Measurements from ENCODE around the gene SAMD13.

Gene SAMD13, protein sequence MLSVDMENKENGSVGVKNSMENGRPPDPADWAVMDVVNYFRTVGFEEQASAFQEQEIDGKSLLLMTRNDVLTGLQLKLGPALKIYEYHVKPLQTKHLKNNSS

DNA sequence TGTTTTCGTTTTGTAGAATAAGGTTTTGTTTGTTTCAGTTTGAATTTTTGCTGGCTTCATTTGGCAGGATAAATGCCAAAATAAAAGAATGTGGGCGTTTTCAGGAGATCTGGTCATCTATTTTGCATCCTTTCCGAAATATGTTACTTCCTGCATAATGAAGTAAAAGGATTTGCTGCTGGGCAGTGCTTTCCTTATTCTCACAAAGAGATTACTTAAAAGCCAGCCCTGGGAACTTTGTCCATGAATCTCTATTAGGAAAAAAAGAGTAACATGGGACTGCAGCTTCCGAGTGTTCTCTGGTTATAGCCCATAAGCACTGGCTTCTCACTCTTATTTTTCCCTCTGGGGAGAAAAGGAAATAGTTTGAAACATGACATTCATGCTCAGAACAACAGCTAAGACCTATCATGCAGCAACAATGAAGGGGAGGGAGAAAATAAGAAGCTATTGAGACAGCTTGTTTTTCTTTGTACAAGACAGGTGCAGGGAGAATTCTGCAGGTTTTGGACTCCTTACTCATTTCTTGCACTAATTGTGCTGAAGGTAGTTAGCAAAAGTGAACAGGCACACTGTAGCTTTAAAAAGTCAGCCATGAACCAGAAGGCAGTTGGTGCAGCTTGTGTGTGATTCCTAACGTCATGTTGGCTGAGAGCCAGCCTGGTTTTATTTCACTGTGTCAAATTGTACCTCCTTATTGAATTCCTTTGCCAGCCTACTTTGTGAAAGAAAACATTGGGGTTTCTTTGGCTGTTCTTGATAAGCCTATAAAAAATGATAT, at the start of gene SAMD13:
Gene SAMD13 (plus strand): TSS at position 705 of the 781 bp plus-strand sequence. CDS start 1,527 bp downstream, outside the sequence.
- H3K36me3 Mint-ChIP-seq = no peaks in the 10 kb centered on the region
- H3K27ac Mint-ChIP-seq = no peak within 1 kb of the TSS
- DNase-seq (ENCODE audit: low spot score in 2 of 2) (peak in 1 of 2 donors; percentile 51), ATAC-seq (peak; percentile 46)
- H3K4me1 Mint-ChIP-seq = peaks cover 26% of the 10 kb centered on the region
- H3K9me3 Mint-ChIP-seq = no peaks in the 10 kb centered on the region
- peak within 1 kb of the TSS; percentile 43 for H3K4me3 Mint-ChIP-seq

GRCh38 chr1:84253036-84253435, 48.5 kb upstream of the SAMD13 start:
- H3K36me3 Mint-ChIP-seq = no peaks in the 10 kb centered on the region
- DNase-seq (ENCODE audit: low spot score in 2 of 2) = no peak
- no peak overlapping the region for H3K4me3 Mint-ChIP-seq
- no peak overlapping the region for H3K27ac Mint-ChIP-seq
- no peak for ATAC-seq
- peaks cover 4% of the 10 kb centered on the region for H3K9me3 Mint-ChIP-seq
- no peaks in the 10 kb centered on the region for H3K4me1 Mint-ChIP-seq

DNA sequence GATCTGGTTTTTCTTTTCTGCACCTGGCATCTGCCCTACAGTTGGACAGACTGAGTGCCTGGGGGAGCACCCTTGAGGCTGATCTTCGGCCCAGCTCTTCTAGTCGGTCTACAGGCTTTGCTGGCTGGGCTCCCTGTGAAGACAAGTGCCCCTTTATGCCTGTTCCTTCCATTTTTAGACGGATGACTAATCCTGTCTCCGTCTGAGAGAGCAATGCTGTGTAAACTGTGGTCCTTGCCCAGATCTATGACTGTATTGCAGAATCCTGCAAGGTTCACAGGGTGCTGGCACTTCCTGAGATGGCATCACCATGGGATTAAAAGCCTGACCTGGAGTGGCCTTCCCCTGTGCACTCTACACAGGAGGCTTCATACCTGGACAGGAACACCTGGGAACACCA, 47.6 kb upstream of the SAMD13 start:
- DNase-seq (ENCODE audit: low spot score in 2 of 2) (no peak), ATAC-seq (no peak)
- H3K9me3 Mint-ChIP-seq = peaks cover 4% of the 10 kb centered on the region
- H3K36me3 Mint-ChIP-seq = no peaks in the 10 kb centered on the region
- no peak overlapping the region for H3K4me3 Mint-ChIP-seq
- no peaks in the 10 kb centered on the region for H3K4me1 Mint-ChIP-seq
- H3K27ac Mint-ChIP-seq = no peak overlapping the region

GRCh38 chr1:84254703-84255238, 46.7 kb upstream of the SAMD13 start:
- DNase-seq (ENCODE audit: low spot score in 2 of 2) (no peak), ATAC-seq (no peak)
- Mint-ChIP-seq H3K36me3 (no peaks in the 10 kb centered on the region), H3K4me3 (no peak overlapping the region), H3K9me3 (peaks cover 4% of the 10 kb centered on the region), H3K4me1 (no peaks in the 10 kb centered on the region), H3K27ac (no peak overlapping the region)

- Mint-ChIP-seq H3K36me3 (no peaks in the 10 kb centered on the region), H3K27ac (no peak overlapping the region)
Observed at GRCh38 chr1:84255582-84255981, 45.9 kb upstream of the SAMD13 start.

GRCh38 chr1:84257617-84258016, 43.9 kb upstream of the SAMD13 start:
- peaks cover 4% of the 10 kb centered on the region for H3K9me3 Mint-ChIP-seq
- no peak overlapping the region for H3K27ac Mint-ChIP-seq
- H3K4me3 Mint-ChIP-seq = no peak overlapping the region
- H3K4me1 Mint-ChIP-seq = no peaks in the 10 kb centered on the region
- no peaks in the 10 kb centered on the region for H3K36me3 Mint-ChIP-seq
- ATAC-seq (no peak), DNase-seq (ENCODE audit: low spot score in 2 of 2) (no peak)

More at GRCh38 chr1:84255582-84255981, 45.9 kb upstream of the SAMD13 start:
- no peak for ATAC-seq
- H3K9me3 Mint-ChIP-seq = peaks cover 4% of the 10 kb centered on the region
- no peak for DNase-seq (ENCODE audit: low spot score in 2 of 2)
- no peak overlapping the region for H3K4me3 Mint-ChIP-seq
- no peaks in the 10 kb centered on the region for H3K4me1 Mint-ChIP-seq

GRCh38 chr1:84259376-84259775, 42.1 kb upstream of the SAMD13 start:
- Mint-ChIP-seq H3K4me1 (no peaks in the 10 kb centered on the region), H3K36me3 (no peaks in the 10 kb centered on the region), H3K9me3 (peaks cover 4% of the 10 kb centered on the region), H3K27ac (no peak overlapping the region), H3K4me3 (no peak overlapping the region)
- no peak for ATAC-seq
- no peak for DNase-seq (ENCODE audit: low spot score in 2 of 2)

GRCh38 chr1:84259989-84260388, 41.5 kb upstream of the SAMD13 start:
- Mint-ChIP-seq H3K4me1 (no peaks in the 10 kb centered on the region), H3K36me3 (no peaks in the 10 kb centered on the region), H3K4me3 (no peak overlapping the region), H3K27ac (no peak overlapping the region), H3K9me3 (peaks cover 4% of the 10 kb centered on the region)
- ATAC-seq (no peak), DNase-seq (ENCODE audit: low spot score in 2 of 2) (no peak)

DNA sequence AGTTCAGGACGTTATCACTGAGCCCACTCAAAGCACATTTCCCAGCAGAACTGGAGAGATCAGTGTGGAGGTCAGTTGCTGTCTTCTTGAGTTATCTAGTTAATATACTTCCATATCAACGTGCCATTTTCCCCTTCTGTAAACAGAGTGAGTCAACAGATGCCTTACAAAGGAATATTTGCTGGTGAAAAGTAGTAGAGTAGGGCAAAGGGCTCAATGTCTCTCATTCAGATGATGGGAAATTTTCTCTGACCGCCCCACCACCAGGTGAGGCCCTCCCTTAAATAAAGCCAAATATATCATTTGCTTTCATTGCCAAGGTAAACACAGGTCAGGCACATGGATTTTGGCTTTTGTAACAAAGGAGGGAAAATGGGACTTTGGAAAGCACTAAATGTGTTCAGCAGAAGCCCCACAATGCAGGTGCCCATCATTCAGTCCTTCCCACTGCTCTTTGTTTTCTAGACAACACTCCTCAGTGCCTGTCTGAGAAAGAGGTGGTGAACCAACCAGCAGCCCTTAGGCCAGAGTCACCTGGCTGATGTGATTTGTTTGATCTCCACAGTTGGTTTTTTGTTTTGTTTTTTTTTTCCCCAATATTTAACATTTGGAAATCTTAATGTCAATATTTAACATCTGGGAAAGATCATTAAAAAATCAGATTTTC, 40.5 kb upstream of the SAMD13 start:
- ATAC-seq (no peak), DNase-seq (ENCODE audit: low spot score in 2 of 2) (no peak)
- no peaks in the 10 kb centered on the region for H3K36me3 Mint-ChIP-seq
- no peaks in the 10 kb centered on the region for H3K4me1 Mint-ChIP-seq
- no peak overlapping the region for H3K4me3 Mint-ChIP-seq
- no peak overlapping the region for H3K27ac Mint-ChIP-seq
- H3K9me3 Mint-ChIP-seq = peaks cover 4% of the 10 kb centered on the region

DNA sequence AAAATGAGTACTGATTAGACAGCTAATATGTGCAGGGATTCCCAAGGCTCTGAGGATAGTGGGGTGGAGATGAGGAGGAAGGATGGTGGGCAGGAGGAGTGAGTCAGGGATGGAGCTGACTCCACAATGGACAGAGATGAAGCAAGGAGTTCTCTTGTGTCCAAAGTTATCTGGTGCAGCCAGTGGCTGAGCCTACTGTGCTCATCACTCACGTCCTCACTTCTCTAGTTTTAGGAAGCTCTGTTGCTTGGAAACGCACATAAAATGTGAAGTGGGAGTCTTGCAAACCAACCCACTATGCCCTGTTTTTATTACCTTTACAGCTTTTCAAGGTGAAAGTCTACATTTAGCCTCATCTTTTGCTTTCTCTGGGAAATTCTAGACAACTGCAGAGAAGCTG, 36.5 kb upstream of the SAMD13 start:
- Mint-ChIP-seq H3K4me3 (no peak overlapping the region), H3K4me1 (no peaks in the 10 kb centered on the region), H3K27ac (no peak overlapping the region), H3K36me3 (no peaks in the 10 kb centered on the region), H3K9me3 (no peaks in the 10 kb centered on the region)
- DNase-seq (ENCODE audit: low spot score in 2 of 2) = no peak
- no peak for ATAC-seq

- ATAC-seq = no peak
- H3K27ac Mint-ChIP-seq = no peak overlapping the region
- H3K4me3 Mint-ChIP-seq = no peak overlapping the region
- H3K4me1 Mint-ChIP-seq = peaks cover 2% of the 10 kb centered on the region
- DNase-seq (ENCODE audit: low spot score in 2 of 2) = no peak
- H3K36me3 Mint-ChIP-seq = no peaks in the 10 kb centered on the region
- no peaks in the 10 kb centered on the region for H3K9me3 Mint-ChIP-seq
Observed at GRCh38 chr1:84265867-84266266, 35.6 kb upstream of the SAMD13 start.

GRCh38 chr1:84266748-84267147, 34.8 kb upstream of the SAMD13 start:
- Mint-ChIP-seq H3K27ac (no peak overlapping the region), H3K4me3 (no peak overlapping the region), H3K9me3 (no peaks in the 10 kb centered on the region), H3K36me3 (no peaks in the 10 kb centered on the region), H3K4me1 (peaks cover 11% of the 10 kb centered on the region)
- no peak for DNase-seq (ENCODE audit: low spot score in 2 of 2)
- no peak for ATAC-seq

DNA sequence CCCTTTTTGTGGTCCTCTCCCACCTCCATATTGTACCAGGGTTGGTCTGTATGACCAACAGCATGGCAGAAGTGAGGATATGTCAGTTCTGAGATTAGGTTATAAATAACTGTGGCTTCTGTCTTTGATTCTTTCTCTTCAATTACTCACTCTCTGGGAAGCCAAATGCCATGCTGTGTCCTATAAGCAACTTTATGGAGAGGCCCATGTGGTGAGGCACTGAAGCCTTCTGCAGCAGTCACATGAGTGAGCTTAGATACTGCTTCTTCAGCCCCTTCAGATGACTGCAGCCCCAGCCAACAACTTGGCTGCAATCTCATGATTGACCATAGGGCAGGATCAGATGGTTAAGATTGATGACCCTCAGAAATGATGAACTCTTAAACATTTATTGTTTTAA, 34.0 kb upstream of the SAMD13 start:
- Mint-ChIP-seq H3K9me3 (no peaks in the 10 kb centered on the region), H3K4me3 (no peak overlapping the region), H3K4me1 (peaks cover 11% of the 10 kb centered on the region), H3K27ac (no peak overlapping the region), H3K36me3 (no peaks in the 10 kb centered on the region)
- no peak for ATAC-seq
- no peak for DNase-seq (ENCODE audit: low spot score in 2 of 2)

- no peak overlapping the region for H3K27ac Mint-ChIP-seq
- no peak for DNase-seq (ENCODE audit: low spot score in 2 of 2)
- H3K9me3 Mint-ChIP-seq = no peaks in the 10 kb centered on the region
- H3K4me3 Mint-ChIP-seq = no peak overlapping the region
- no peak for ATAC-seq
- no peaks in the 10 kb centered on the region for H3K36me3 Mint-ChIP-seq
- H3K4me1 Mint-ChIP-seq = peaks cover 11% of the 10 kb centered on the region
Observed at GRCh38 chr1:84268346-84268745, 33.2 kb upstream of the SAMD13 start.

DNA sequence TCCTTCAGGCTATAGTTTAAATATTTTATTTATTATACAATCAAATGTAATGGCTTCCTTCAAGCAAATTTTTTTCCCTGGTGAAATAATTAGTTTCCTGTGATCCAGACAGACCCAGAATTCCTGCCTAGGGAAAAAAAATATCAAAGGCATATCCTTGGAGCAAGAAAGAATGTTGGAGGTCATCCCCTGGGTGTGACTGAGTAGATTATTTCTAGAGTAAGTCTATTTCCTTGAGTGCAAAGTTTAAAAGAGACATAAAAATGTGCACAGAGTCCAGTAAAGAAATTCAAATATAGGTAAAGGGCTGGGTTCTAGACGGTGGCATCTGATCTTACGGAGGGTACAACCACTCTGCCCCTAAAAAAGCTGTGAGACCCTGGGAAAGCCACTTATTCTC, 32.2 kb upstream of the SAMD13 start:
- no peak overlapping the region for H3K27ac Mint-ChIP-seq
- no peaks in the 10 kb centered on the region for H3K36me3 Mint-ChIP-seq
- no peak overlapping the region for H3K4me3 Mint-ChIP-seq
- no peak for ATAC-seq
- H3K4me1 Mint-ChIP-seq = peaks cover 11% of the 10 kb centered on the region
- DNase-seq (ENCODE audit: low spot score in 2 of 2) = no peak
- no peaks in the 10 kb centered on the region for H3K9me3 Mint-ChIP-seq
